Measurements from ENCODE around the gene IL1RAPL2.

- TF ChIP-seq CTCF (IDR thresholded peaks at IDR 0.05) (no peak), POLR2A (IDR thresholded peaks at IDR 0.05; ENCODE audit: low read depth) (no peak)
Observed at GRCh38 chrX:104921584-104922205, 355.7 kb downstream of the IL1RAPL2 start.

All from esophagus muscularis mucosa (tissue), 3 donors.